GM19099 (cell line): ENCODE measurements around the gene KDM4B.

ENCODE experiments used
- POLR2A ChIP-seq: IDR thresholded peaks from 3 replicates; pipeline ENCODE4 v1.6.1; 2011; ENCODE audit warnings: low read depth; ENCODE audit not compliant: insufficient read length; ENCODE audit errors: extremely low read depth

The KDM4B gene

DNA sequence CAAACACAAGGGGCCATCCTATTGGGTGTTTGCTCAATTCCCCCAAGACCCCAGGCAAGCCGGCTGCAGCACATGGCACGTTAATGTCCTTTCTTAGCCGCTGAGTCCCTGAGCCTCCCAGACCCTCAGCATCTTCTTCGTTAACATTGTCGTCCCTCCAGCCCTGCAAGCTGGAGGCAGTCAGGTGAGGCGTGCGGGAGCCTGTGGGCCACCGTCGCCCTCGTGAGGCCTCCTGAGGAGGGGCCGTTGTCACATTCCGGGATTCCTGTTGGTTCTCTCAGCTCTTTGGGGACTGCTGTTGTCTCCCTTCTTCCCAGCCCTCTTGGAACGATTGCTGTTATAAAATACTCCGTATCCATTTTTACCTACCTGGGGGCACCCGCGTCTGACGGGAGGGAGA lies 140.6 kb downstream of the KDM4B start:
- no peak for TF ChIP-seq POLR2A

DNA sequence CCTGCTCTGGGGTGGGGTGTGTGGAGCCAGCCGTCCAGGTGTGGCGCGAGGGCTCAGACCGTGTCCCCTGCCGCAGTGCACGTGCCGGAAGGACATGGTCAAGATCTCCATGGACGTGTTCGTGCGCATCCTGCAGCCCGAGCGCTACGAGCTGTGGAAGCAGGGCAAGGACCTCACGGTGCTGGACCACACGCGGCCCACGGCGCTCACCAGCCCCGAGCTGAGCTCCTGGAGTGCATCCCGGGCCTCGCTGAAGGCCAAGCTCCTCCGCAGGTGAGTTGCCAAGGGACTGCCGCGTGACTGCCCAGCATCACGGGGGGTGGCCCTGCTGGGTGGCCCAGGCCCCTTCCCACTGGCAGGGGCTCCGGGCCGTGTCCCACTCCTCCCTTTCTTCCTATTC lies 141.6 kb downstream of the KDM4B start:
- no peak for TF ChIP-seq POLR2A

- no peak for TF ChIP-seq POLR2A
Measured at GRCh38 chr19:5111051-5111450, 142.1 kb downstream of the KDM4B start.

GRCh38 chr19:5112175-5112574 lies 143.3 kb downstream of the KDM4B start:
- TF ChIP-seq POLR2A: no peak

DNA sequence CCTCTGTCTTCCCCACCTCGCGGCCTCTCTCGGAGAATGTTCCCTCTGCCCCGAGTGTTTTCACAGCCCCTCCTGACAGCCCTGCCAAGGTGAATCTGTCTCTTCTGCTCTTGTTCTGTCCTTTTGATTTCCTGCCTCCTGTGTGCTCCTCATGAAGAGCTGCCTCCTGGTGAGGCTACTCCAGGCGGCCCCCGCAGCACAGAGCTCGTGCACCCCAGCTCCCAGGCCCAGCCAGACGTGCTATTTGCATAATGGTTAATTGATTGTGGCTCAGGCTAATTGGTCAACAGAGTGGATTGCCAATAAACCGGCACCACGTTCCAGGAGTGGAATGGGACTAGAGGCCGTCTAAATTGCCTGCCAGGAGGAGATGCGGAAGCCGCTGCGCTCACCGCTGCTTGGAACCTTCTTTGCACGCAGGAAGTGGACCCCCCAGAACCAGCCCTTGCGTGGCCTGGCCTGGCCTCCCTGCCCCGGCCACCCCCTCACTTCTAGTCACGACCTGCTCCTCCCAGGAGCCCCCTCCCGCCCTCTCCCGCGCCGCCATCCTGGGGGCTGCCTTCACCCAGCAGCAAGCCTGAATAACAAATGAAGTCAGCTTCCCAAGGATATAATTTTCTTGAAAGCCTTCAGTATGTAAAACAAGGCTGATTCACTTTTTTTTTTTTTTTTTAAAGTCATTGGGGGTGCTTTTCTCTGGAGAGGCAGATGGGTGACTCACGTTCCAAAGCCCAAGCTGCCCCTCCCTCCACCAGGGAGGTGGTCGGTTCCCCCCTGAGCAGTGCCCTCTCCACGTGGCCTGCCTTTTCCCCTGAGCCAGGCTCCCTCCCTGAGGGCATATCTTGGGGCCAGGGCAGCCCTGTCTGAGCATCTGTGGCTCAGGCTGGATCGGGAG lies 144.0 kb downstream of the KDM4B start:
- no peak for TF ChIP-seq POLR2A

DNA sequence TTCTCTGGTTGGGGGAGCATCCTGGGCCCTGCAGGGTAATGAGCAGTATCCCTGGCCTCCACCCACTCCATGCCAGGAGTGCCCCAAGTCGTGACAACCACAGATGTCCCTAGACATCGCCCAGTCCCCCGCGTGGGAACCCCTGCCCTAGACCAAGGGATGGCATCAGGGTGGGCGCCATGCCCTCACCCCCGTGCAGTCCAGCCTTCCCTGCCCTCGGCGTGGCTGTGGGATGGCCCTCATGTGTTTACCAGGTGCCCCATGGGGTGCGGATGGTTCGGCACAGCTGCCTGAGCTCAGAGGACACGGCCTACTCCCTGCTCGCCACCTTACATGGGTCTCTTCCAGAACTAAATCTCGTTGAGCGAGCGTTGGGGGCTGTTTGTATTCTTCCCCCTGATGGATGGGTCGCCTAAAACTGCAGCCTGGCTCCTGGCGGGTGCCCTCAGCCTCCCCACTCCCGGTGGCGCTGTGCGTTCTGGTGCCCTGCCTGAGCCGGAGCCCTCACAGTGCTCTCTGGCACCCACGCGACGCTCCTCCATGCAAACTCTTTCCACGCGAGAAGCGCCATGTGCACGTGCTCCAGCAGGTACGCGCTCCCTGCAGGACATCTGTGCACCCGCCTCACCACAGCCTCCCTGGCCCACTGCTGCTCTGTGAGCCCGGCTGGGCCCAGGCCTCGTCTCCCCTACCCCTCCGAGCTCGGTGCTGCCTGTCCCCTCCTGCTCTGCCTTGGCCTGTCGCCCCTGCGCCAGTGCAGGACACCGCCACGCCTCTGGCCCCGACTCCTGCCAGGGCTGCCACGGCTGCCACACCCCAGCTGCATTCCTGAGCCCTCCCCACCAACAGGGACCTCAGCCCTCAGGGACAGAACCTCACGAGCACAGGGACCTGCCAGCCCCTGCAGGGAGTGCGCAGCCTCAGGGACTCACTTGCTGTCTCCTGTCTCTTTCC lies 145.0 kb downstream of the KDM4B start:
- TF ChIP-seq POLR2A: no peak

- no peak for TF ChIP-seq POLR2A
Measured at GRCh38 chr19:5114727-5115126, 145.8 kb downstream of the KDM4B start.

DNA sequence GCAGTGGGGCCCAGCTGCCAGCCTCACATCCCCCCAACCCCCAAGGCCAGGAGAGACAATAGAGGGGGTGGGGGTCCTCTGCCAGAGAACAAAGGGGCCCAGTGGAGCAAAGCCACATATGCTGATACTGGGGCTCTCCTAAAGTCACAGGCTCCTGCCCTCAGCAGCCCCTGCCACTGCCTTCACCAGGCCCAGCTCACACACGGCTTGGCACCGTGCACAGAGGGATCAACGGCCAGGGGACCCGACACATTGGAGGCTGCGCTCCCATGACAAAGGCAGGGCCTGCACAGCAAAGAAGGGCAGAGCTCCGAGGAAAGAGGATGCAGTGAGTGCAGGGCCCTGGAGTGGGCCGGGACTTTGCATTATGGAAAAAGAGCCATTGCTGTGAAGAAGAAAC lies 146.4 kb downstream of the KDM4B start:
- TF ChIP-seq POLR2A: no peak

DNA sequence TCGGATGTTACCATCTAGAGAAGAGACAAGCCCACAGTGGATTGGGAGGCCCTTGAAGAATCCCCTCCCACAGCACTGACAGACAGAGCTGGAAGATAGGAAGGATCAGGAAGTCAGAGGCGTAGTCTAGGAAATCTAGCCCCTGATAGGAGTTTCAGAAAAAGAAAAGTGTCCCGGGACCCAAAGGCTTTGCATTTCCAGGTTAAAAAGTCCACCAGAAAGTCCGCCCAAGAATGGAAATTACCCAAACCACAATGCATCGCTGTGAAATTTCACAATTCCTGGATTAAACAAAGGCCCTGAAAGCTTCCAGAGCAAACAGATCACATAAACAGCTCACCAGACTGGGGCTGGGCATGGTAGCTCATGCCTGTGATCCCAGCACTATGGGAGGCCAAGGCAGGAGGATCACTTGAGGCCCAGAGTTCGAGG lies 146.9 kb downstream of the KDM4B start:
- TF ChIP-seq POLR2A: no peak

DNA sequence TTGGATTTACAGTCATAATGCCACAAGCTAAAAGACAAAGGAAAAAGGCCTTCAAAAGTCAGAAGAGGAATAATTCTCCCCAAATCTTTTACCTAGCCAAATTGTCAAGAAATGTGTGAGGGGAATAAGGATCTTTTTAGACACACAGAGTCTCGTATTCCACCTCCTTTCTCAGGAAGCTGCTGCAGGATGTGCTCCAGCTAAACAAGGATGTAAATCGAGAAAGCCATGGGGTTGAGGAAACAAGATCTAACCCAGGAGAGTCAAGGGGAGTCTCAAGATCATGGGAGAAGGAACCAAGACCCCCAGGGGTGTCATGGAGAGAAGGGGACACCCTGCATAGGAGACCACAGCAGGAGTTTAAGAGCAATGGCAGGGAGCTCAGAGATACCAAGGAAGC lies 147.4 kb downstream of the KDM4B start:
- TF ChIP-seq POLR2A: no peak

DNA sequence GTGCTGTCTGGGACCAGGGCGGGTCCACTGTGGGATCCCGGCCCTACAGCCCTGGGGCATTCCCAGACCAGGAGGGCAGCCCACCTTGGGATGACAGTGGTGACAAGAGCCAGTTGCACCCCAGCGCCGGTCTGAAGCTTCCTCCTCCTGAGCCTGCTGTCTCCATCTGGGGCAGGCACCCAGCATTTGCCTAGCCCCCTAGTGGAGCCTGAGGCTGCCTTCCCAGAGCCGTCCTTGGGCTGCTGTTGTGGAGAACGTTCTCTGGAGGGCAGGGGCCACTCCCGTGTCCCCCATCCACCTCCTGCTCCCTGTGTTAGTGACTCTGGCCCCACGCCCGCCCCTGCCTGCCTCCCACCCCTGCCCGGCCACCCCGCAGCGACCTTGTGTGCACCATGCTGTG lies 148.5 kb downstream of the KDM4B start:
- TF ChIP-seq POLR2A: no peak

DNA sequence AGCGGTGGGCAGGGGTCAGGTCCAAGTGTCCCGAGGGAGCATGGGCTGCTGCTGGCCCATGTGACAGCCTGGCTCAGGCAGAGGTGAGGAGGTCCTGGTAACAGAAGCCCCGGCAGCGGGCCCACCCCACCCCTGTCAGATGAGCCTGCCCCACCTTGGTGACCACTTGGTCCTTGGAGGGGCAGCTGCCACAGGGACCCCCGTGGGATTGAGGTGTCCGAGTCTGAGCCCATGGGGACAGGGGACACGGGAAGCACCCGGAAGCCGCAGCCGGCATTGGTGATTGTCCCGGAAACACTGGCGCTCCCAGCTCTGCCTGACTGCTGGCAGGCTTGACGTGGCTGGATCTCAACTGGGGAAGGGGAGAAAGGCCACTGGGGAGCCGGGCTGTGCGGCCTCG lies 149.1 kb downstream of the KDM4B start:
- TF ChIP-seq POLR2A: no peak

DNA sequence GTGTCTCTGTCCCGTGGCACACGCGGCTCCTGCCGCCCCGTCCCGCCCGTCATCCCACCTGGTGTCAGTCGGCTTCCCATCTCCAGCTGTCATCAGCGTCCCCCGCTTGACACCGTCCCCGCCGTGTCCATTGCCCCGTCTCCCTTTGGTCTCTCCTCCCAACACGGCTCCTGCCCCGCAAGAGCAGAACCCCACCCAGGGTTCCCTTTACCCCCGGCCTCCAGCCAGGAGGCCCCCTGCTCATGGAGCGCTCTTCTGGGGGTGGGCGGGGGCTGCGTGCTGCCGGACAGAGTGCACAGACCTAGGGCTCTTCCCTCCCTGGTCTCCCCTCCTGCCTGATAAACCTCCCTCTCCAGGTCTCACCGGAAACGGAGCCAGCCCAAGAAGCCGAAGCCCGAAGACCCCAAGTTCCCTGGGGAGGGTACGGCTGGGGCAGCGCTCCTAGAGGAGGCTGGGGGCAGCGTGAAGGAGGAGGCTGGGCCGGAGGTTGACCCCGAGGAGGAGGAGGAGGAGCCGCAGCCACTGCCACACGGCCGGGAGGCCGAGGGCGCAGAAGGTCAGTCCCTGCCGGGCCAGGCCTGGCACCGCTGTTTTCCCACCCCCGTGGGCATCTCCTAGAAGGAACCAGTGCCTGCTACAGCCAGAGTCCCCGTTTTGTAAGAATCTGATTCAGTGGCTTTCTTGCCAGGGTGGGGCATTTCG lies 150.5 kb downstream of the KDM4B start:
- no peak for TF ChIP-seq POLR2A

- no peak for TF ChIP-seq POLR2A
Measured at GRCh38 chr19:5120321-5120720, 151.4 kb downstream of the KDM4B start.

DNA sequence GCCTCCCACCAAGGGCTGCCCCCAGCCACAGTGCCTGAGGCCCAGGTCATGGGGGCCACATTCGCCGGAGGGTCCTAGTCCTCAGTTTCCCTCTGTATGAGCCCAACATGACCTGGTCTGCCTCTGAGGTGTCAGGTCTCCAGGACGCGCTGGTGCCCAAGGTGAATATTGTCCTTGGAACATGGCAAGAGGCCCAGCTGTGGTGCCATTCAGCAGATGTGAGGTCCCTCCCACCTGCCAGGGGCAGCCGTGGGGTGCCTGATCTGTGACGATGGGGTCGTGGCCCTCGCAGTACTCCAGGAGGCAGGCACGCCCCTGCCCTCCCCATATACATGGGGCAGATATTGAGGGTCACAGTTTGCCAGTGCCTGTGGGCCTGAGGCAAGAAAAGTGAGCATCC lies 151.9 kb downstream of the KDM4B start:
- TF ChIP-seq POLR2A: no peak
